Activated T-cell treated with anti-CD3 and anti-CD28 coated beads, Interleukin-2, amount 50 U/mL, for 48 hours (primary cell): ENCODE results near the gene WDFY4.

ENCODE experiments used
- DNase-seq, 2 experiments: peaks; one replicate each; pipeline ENCODE4 v3.0.0-alpha.2; 2020

Gene WDFY4

DNA sequence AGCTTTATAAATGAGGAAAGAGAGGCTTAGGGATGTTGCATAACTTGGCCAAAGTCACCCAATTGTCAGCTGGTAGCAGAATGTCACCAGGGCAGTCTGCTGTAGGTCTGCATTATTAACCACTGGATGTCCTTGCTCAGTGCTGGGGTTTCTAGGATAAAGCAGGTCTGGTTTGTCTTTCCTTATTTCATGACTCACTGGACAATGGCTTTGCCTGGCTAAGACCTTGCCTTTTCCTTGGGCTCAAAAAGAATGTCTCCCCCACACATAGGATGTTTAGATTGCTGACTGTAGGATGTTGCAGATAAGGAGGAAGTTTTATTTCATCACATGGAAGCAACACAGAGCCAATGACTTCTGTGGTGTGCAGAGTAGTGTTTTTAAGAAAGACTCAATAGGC is 29.4 kb downstream of the WDFY4 start:
- DNase-seq = no peak

DNA sequence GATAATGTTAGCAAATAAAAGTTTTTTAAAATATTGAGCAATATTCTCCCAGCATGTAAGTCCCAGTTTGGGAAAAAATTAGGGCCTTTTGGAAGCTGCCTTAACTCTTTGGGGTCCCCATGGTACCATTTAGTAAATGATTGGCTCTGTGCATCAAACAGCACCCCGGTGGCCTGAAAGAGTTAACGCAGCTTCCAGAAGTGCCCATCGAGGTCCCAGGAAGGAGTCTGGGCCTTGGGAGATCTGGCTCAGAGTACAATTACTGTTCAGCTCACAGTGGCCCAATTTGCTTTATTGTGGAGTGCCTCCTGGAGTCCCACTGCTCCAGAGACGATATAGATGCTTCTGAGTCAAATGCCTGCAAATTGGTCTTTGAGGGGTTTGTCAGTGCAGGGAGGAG is 31.7 kb downstream of the WDFY4 start:
- DNase-seq = no peak

DNA sequence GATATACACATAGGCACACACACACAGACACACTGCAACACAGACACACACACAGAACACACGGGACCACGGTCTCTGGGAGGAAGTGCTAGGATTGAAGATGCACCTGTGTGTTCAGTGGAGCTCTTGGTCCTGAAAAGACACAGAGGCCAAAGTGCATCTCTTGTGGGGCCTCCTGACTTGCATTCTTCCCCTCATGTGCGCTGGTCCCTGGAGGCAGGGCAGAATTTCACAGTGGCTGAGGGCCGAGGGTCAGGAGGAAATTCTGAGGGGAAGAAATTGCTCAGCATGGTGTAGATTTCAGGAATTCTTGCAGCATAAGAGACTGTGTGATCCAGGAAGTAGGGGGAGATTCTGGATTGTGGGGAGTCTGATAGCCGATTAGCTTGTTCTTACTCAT is 35.9 kb downstream of the WDFY4 start:
- DNase-seq = no peak

DNA sequence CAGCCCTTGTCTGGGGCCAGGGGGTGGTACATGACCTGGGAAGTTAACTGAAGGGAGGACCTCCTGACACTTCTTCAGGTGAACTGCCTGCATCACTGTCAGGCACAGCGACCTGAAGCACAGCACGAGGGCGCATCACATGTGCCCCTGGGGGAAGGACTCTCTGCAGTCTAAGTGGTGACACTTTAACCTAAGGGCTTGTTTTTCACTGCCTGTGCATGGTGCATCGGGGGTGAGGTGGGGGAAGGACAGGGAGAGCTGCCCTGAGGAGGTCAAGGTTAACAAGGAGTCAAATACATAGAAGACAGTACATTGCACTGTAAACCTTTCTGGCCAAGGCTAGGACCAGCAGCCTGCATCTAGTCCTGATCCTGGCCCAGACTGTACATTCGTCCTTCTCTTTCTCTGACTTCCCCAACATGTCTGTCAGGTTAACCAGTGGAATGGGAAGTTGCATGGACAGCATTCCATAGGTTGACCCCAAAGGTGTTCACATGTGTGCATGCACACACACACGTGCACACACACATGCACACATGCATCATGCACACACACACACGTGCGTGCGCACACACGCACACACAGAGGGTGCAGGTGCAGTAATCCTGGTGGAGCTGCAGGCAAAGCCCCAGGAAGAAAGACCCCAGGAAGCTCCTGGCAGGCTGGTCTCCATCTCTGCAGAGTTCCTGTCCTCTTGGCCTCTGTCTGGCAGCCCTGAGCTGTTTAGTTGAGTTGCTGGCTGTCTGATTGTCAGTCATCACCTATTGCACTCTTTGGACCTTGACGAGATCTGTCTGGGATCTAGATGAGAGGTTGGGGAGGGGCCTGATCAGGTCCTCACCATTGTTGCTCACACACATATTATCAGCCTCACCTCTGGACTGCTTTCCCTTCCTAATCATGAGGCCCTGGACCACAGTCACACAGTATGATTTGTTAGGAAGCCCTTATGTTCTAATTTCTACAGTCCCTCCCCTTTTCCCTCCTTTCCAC is 37.8 kb downstream of the WDFY4 start:
- no peak for DNase-seq

DNA sequence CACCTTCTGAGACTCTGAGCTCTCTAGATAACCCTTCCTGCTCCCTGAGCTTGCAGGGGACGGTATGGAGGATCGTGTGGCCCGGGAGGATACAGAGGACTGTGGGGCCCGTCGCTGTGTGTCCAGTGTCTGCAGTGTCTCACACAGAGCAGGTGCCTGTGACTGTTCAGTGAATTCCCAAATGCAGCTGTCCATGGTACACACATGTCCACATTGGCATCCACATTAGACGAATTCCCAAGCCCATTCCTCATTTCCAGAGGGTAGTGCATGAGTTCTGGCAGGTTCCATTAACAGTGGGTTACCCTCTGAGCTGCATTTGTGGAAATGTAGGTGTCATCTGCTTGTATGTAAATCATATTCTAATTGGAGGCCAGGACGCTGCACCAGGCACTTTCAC is 39.5 kb downstream of the WDFY4 start:
- DNase-seq = no peak

DNA sequence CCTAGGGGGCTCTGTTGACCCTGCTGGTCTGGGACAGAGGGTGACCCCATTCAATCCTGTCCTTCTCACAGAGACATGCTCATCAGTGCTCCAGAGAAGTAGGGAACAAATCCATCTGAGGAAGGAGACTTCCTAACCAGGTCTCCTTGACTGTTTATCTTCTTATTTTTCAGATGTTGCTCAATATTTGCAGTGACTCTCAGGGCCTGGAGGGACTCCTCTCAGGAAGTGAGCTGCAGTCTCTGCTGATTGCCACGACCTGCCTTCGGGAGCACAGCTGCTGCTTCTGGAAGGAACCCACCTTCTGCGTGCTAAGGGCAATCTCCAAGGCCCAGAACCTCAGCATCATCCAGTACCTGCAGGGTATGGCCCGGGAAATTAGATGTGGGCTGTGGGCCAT is 41.0 kb downstream of the WDFY4 start:
- no peak for DNase-seq

DNA sequence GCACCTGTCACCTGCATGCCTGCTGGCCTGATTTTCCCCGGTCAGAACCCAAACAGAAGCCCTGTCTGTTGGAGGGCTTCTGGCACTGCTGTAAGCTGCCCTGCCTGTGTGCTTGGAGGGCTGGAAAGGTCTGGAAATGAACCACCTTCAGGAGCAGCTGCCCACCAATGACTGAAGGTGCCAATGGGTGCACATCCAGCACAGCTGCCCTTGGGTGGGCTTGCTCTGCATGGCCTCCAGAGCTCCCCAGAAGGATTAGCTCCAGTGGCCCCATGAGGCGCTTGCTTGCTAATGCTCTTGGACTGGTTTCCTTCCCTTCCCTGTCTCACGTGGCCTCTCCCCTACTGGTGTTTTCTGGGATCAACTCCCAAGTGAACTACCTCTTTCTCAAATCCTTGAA is 43.2 kb downstream of the WDFY4 start:
- no peak for DNase-seq

DNA sequence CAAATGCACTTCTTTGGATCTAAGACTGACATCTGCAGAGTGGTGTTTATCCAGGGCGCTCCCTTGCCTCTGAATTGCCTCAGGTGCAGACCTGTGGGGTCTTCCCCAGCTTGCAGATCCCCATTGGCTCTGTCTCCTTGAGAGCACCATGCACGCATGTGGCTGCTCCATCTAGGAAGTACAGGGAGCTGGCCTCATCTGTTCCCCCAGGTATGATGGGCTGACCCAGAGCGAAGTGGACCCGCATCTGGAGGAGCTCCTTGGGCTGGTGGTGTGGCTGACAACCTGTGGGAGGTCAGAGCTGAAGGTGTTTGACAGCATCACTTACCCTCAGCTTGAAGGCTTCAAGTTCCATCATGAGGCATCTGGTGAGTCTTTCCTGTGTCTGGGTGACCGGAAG is 44.5 kb downstream of the WDFY4 start:
- DNase-seq = no peak

DNA sequence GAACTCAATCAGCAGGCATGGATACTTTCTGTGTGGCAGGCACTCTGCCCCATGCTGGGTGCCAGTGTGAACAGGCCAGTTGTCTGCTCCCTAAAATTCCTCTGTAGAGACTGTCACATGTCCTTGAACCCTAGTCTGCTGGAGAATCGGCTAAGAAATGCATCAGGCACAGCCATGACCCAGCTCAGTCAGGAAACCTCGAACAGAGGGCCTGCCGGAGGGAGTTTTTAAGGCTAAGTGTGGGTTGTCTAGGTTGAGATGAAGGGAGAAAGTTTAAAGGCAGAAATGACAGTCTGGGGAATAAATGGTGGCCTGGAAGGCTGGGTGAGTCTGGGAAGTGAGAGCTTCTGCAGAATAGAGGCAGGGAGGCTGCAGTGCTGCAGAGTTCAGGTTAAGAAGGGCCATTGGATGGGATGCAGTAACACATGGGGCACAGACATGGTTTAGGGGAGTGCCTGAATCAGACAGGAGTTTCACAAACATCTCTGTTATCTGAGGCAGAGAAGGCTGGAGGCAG is 45.3 kb downstream of the WDFY4 start:
- DNase-seq = no peak

DNA sequence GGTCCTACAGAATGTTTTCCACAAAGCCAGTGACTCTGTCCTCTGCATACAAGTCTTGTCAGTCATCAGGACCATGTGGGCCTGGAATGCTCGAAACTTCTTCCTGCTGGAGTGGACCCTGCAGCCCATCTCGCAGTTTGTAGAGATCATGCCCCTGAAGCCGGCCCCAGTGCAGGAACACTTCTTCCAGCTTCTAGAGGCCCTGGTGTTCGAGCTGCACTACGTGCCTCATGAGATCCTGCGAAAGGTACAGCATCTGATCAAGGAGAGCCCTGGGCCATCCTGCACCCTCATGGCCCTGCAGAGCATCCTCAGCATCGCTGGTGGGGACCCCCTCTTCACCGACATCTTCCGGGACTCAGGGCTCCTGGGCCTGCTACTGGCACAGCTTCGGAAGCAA is 46.5 kb downstream of the WDFY4 start:
- no peak for DNase-seq

DNA sequence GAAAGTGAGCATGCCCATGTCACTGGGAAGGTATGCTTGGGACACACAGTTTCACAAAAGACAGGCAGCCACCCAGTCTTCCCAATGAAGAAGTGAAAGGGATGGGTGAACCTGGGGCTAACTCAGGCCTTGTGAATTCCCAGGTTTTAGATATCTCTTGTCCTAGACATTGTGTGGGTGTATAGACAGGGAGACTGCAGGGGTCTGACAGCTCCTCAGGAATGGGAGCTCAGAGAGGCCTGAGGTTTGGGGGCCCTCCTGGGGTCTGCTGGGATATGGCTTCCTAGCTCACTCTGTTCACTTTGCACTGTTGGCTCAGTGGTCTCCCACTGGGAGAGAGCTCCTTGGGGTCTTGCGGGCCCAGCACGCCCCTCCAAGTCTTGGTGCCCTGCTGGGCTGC is 47.0 kb downstream of the WDFY4 start:
- no peak for DNase-seq

DNA sequence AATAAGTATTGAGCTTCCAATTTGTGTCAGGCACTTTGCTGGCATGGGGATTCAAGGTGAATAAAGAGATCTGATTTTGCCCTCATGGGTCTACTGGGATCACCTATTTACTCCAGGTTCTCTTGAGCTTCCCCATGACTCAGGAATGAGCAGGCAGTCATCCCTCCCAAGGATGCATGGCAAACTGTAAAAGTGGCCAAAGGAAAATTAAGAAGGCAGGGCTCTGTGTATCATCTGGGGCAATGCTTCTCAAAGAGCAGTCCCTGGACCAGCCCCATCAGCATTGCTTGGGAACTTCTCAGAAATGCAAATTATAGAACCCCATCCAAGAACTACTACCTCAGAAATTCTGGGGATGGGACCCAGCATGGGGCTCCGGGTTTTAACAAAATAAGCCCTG is 48.7 kb downstream of the WDFY4 start:
- no peak for DNase-seq

DNA sequence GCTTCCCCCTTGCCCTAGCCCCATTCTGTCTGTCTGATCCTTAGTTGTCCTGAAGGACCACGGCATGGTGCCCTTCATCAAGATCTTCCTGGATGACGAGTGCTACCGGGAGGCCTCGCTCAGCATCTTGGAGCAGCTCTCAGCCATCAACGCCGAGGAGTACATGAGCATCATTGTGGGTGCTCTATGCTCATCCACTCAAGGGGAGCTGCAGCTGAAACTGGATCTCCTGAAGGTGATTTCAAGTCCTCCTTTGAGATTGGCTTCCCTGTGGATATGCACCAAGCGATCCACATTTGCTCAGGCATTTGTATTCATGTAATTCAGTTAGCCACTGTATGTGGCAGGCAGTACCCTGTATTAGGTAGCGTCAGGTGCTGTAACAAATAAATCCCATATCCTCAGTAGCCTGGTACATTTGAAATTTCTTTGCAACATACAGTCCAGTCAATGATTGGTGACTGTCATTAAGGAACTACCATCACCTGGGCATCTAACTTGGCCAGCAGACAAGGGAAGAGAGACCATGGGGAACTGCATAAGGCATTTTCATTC is 51.2 kb downstream of the WDFY4 start:
- DNase-seq = no peak

DNA sequence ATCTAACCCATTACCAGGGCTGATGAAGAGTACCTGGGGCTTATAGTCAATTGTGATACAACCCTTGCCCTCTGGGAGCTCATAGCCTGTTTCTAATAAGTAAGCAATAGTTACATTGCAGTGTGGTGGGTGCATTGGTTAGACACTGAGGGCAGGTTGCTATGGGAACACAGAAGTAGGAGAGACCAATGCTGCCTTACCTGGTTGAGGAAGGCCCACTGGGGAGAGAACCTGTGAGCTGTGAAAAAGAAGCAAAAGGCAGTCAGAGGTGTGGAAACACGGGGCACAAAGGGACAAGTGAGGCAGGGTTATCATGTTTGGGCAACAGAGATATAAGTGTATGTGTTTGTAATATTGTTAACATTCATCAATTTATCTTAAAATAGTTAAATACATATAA is 51.9 kb downstream of the WDFY4 start:
- no peak for DNase-seq

DNA sequence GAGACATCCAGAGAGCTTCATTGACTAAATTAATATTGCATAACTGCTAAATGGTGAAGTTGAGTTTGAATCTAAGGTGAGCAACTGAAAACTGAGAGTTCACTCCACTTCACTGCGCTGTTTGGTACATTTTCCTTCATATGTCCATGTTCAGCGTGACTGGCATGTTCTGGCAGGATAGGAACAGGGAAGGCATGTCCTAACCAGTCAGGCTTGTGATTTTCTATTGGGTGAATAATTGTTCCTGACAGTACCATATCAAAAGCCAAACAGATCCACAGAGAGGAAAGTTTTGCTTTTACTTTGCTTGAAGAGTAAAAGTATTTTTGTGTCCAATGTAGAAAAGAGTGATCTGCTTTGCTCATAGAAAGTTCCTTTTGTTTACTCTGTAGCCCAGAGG is 53.2 kb downstream of the WDFY4 start:
- DNase-seq = no peak

DNA sequence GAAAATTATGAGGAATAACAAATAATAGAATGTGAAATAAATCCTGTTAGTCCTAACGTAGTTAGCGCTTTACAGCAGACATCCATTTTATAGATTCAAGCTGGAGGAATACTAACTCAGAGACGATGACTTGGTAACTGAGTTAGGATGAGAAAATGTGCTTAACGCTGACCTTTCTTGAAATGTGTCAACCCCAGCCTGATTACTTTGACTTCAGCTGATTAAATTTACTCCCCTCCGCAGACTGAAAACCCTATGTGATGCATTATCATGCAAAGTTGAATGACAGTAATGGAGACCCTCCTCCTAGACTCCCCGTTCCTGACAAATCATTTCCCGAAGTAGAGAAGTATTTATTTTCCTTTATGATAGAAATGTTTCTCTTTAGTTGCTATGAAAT is 54.5 kb downstream of the WDFY4 start:
- no peak for DNase-seq

DNA sequence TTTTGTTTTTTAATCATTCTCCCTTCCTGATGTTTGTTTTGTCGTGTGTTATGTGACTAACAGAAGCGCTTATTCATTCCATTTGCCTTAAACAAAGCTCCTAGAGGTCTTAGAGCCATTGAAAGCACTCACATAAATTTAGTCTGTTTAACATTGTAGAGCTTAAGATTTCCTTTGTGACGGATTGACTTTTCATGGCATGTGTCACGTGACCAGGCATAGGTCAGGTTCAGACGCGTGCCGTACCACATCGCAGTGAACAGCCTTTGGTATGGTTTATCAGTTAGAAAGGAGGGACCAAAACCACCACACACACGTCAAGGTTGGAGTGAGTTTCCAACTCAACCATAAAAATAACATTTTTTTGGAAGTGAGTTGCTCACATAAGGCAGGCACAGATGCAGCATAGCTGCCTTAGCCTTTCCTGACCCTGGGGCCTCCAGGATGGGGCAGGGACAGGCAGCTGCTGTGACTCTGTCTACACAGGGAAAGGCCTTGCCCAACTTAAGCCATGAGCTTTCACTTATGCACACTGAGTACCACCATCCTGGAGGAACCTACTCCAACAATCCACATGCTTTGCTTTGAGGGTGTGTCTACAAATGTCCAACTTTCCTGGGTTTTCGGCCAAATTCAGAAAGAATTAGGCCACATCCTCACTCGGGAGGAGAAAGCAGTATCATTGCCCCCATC is 55.5 kb downstream of the WDFY4 start:
- no peak for DNase-seq

DNA sequence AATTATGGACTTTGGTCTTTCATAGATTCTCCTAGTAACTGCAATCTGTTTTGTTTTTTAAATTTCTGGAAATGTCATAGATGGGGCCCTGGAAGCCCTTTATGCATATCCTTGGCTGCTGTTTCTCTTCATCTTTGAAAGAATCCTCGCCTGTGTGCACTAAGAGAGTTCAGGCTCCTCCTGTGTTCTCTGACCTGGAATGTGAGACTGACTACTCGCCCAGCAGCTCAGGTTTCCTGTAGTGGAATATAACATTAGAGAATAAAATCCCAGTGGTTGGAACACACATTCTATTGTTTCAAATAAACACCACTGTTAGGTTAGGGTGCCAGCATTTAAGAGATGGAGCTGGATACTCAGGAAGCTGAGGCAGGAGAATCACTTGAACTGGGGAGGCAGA is 56.3 kb downstream of the WDFY4 start:
- no peak for DNase-seq

DNA sequence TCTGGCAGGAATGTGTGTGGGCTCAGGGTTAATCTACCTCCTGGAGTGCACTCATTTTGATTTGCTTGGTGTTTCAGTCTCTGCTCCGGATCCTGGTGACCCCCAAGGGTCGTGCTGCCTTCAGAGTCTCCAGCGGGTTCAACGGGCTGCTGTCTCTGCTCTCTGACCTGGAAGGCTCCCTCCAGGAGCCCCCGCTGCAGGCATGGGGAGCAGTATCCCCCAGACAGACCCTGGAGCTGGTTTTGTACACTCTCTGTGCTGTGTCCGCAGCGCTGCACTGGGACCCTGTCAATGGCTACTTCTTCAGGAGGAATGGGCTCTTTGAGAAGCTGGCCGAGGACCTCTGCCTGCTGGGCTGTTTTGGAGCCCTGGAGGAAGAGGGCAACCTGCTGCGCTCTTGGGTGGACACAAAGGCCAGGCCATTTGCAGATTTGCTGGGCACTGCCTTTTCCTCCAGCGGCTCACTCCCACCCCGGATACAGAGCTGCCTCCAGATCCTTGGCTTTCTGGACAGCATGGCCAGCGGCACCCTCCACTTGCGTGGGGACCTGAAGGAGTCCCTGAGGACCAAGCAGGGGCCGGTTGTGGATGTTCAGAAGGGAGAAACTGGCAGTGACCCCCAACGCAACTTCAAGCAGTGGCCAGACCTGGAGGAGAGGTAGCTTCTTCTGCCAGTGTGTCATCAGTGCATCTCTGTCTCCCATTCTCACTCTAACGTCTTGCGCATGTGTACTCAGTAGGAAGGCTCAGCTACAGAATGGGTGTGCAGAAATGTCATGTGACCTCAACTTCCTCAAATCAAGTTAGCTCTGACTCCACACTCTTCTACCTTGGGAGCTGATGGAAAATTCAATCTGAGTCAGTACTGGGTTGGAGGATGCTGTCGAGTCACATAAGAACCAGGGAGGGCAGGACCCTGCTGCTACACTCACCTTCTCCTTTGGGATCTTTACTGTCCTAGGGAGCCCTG is 58.5 kb downstream of the WDFY4 start:
- DNase-seq = no peak

DNA sequence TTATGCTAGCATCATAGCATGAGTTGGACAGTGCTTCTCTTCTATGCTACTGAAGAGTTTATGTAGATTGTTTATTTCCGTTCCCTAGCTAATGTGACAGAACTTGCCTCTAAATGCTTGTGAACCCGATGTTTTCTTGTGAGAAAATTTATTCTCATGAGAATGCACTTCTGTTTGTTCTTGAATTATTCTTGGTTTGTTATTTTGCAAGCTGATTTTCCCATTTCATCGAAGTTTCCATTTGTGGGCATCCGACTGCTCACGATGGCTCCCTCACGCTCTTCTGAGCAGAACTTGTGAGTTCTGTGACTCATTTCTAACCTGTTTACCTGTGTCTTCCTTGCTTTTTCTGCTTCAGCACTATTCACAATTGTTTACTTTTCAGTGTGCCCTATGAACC is 59.9 kb downstream of the WDFY4 start:
- DNase-seq = no peak

DNA sequence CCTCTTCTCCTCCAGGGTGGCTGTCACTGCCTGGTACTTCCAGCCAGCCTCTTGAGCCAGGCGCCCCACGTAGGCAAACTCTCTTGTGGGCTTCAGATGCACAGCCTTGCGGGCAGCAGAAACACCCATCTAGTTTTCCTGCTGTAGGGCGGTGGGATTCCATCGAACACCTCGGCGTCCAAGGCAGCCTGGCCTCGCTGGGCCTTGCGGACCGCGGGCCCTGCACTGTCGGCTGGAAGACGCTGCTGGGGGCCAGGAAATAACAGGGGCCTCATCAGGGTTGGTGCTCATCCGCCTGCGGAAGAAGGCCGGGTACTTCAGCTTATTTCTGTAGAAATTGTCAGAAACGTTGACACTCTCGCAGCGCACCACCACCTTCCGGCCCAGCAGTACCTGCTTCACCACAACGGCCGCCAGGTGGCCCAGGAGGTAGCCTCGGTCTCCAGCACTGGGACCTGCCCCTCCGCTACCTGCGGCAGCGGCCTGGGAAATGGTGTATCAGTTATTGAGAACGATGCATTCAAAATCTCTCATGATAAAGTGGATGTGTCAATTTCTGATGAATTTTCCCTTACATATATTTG is 61.1 kb downstream of the WDFY4 start:
- no peak for DNase-seq

DNA sequence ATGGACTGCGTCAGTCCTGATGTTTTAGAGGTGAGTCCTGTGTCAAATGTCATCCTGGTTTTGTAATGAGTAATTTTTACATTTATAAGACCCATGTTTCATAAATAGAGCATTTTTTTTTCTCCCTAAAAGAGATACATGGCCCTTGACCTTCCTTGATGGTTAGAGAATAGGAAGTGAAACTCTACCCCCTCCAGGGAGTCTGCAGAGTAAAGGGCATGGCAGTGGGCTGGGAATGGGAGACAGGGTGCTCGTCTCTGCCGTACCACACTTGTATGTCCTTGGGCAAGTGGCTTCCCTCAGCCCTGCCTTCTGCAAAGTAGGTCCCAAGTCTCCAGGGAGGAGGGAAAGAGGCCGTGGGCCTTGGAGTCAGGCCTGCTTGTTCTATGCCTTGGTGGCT is 63.9 kb downstream of the WDFY4 start:
- DNase-seq = no peak
